ENCODE data around the gene PRM1.
A peak's percentile ranks its signal among the peaks of the same experiment; 100 is the strongest.

PRM1 gene

DNA sequence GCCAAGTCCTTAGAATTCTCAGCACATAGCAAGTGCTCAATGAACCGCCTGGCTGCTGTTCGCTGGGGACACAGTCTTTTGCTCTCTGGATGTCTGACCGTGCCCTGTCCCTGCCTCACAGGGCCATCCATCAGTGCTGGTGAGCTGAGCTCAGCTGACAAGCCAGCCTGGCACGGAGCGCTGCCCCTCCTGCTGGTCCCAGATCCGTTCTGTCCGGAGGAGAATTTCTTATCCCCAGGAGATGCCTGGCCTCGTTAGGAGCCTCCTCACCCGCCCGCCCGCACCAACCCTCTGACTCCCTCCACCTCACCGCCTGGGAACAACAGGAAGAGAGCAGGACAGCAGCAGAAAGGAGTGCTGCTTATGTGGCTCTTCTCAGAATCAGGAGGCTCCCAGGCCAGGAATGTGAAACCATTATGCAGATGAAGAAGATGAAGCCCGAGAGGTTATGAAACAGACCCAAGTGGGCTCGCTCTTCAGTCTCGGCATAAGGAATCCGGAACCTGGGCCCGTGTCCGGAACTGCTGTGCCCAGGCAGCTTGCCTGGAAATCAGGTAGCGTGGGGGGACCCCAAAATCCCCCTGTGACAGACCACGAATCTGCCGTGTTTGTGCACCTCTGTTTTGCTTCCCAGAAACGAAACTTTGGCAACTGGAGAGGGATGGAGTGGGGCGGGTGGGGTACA is 35.3 kb upstream of the PRM1 start:
- no peaks in the 10 kb centered on the region for H3K79me2 ChIP-seq (ENCODE audit: control insufficient read depth, low read length)
- no peak overlapping the region for H3K4me2 ChIP-seq (ENCODE audit: low read length)
- H3F3A ChIP-seq (ENCODE audit: control insufficient read depth, insufficient read depth): 0 out of 2 replicates have a peak, but pooled peaks cover 2% of the 10 kb centered on the region
- TF ChIP-seq, protein P1, sequence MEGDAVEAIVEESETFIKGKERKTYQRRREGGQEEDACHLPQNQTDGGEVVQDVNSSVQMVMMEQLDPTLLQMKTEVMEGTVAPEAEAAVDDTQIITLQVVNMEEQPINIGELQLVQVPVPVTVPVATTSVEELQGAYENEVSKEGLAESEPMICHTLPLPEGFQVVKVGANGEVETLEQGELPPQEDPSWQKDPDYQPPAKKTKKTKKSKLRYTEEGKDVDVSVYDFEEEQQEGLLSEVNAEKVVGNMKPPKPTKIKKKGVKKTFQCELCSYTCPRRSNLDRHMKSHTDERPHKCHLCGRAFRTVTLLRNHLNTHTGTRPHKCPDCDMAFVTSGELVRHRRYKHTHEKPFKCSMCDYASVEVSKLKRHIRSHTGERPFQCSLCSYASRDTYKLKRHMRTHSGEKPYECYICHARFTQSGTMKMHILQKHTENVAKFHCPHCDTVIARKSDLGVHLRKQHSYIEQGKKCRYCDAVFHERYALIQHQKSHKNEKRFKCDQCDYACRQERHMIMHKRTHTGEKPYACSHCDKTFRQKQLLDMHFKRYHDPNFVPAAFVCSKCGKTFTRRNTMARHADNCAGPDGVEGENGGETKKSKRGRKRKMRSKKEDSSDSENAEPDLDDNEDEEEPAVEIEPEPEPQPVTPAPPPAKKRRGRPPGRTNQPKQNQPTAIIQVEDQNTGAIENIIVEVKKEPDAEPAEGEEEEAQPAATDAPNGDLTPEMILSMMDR (IDR thresholded peaks at IDR 0.05; ENCODE audit: low read depth, low read length, poor library complexity, severe bottlenecking): no peak
- TF ChIP-seq EZH2phosphoT487 (IDR thresholded peaks at IDR 0.05; ENCODE audit: borderline replicate concordance, low read length): no peak
- H3K9me2 ChIP-seq (replicated peaks; ENCODE audit: control insufficient read depth, low read length): no peaks in the 10 kb centered on the region
- H3K27me3 ChIP-seq (ENCODE audit: control insufficient read depth, low read length): peaks cover 7% of the 10 kb centered on the region; the same call in 1 of the 2 replicates
- no peaks in the 10 kb centered on the region for H4K20me1 ChIP-seq (ENCODE audit: control insufficient read depth, insufficient read depth, low read depth, low read length)
- H3K4me3 ChIP-seq (ENCODE audit: low read length): no peak overlapping the region
- no peaks in the 10 kb centered on the region for H3K9me3 ChIP-seq (ENCODE audit: control insufficient read depth, insufficient read depth, low read length)
- peaks cover 60% of the 10 kb centered on the region for H3K4me1 ChIP-seq (ENCODE audit: control insufficient read depth, low read length)
- H3K36me3 ChIP-seq (ENCODE audit: control insufficient read depth, low read length): no peaks in the 10 kb centered on the region
- H3K27ac ChIP-seq (ENCODE audit: low read depth, low read length): no peak overlapping the region

GRCh38 chr16:11315510-11315909 is 34.4 kb upstream of the PRM1 start:
- TF ChIP-seq EZH2phosphoT487 (IDR thresholded peaks at IDR 0.05; ENCODE audit: borderline replicate concordance, low read length): no peak
- TF ChIP-seq, protein P1 (IDR thresholded peaks at IDR 0.05; ENCODE audit: low read depth, low read length, poor library complexity, severe bottlenecking): no peak
- no peaks in the 10 kb centered on the region for H3K9me2 ChIP-seq (replicated peaks; ENCODE audit: control insufficient read depth, low read length)
- H3K9me3 ChIP-seq (ENCODE audit: control insufficient read depth, insufficient read depth, low read length): no peaks in the 10 kb centered on the region
- H3K79me2 ChIP-seq (ENCODE audit: control insufficient read depth, low read length): no peaks in the 10 kb centered on the region
- peaks cover 7% of the 10 kb centered on the region for H3F3A ChIP-seq (ENCODE audit: control insufficient read depth, insufficient read depth)
- H3K27me3 ChIP-seq (ENCODE audit: control insufficient read depth, low read length): peaks cover 7% of the 10 kb centered on the region; the same call in 1 of the 2 replicates
- no peak overlapping the region for H3K27ac ChIP-seq (ENCODE audit: low read depth, low read length)
- 0 out of 2 replicates have a peak overlapping the region, but pooled peaks have one; percentile 13 for H3K4me2 ChIP-seq (ENCODE audit: low read length)
- peaks cover 69% of the 10 kb centered on the region for H3K4me1 ChIP-seq (ENCODE audit: control insufficient read depth, low read length)
- H3K4me3 ChIP-seq (ENCODE audit: low read length): no peak overlapping the region
- no peaks in the 10 kb centered on the region for H4K20me1 ChIP-seq (ENCODE audit: control insufficient read depth, insufficient read depth, low read depth, low read length)
- H3K36me3 ChIP-seq (ENCODE audit: control insufficient read depth, low read length): no peaks in the 10 kb centered on the region

GRCh38 chr16:11314309-11314894 is 33.3 kb upstream of the PRM1 start:
- no peaks in the 10 kb centered on the region for H3K79me2 ChIP-seq (ENCODE audit: control insufficient read depth, low read length)
- no peaks in the 10 kb centered on the region for H3K36me3 ChIP-seq (ENCODE audit: control insufficient read depth, low read length)
- no peak overlapping the region for H3K27ac ChIP-seq (ENCODE audit: low read depth, low read length)
- H3K4me1 ChIP-seq (ENCODE audit: control insufficient read depth, low read length): peaks cover 72% of the 10 kb centered on the region
- TF ChIP-seq, protein P1 (IDR thresholded peaks at IDR 0.05; ENCODE audit: low read depth, low read length, poor library complexity, severe bottlenecking): no peak
- no peak for TF ChIP-seq EZH2phosphoT487 (IDR thresholded peaks at IDR 0.05; ENCODE audit: borderline replicate concordance, low read length)
- peaks cover 18% of the 10 kb centered on the region for H3F3A ChIP-seq (ENCODE audit: control insufficient read depth, insufficient read depth)
- H3K9me2 ChIP-seq (replicated peaks; ENCODE audit: control insufficient read depth, low read length): no peaks in the 10 kb centered on the region
- no peaks in the 10 kb centered on the region for H4K20me1 ChIP-seq (ENCODE audit: control insufficient read depth, insufficient read depth, low read depth, low read length)
- peaks cover 7% of the 10 kb centered on the region; the same call in 1 of the 2 replicates for H3K27me3 ChIP-seq (ENCODE audit: control insufficient read depth, low read length)
- H3K4me3 ChIP-seq (ENCODE audit: low read length): no peak overlapping the region
- H3K4me2 ChIP-seq (ENCODE audit: low read length): 0 out of 2 replicates have a peak overlapping the region, but pooled peaks have one; percentile 13
- no peaks in the 10 kb centered on the region for H3K9me3 ChIP-seq (ENCODE audit: control insufficient read depth, insufficient read depth, low read length)

All from DOHH2 (cell line).